SH-SY5Y (cell line): ENCODE measurements around the gene NEURL1B.

Experiments
- GATA2 ChIP-seq: IDR thresholded peaks from 2 replicates; pipeline ENCODE4 v1.6.1; 2011; ENCODE audit warnings: mild to moderate bottlenecking, low read depth, low read length
- GATA3 ChIP-seq: IDR thresholded peaks from 2 replicates; pipeline ENCODE4 v1.6.1; 2011; ENCODE audit warnings: low read depth, mild to moderate bottlenecking, low read length, moderate library complexity

GRCh38 chr5:172610643-172611042, 30.4 kb upstream of the NEURL1B start:
- TF ChIP-seq GATA3: no peak
- TF ChIP-seq GATA2: no peak
